Endometrial microvascular endothelial cells (primary cell): ENCODE results near the gene UGT1A6. TPM values are rescaled to one million over a fixed set of nuclear protein-coding genes. Genes with fewer than 3 reads are reported as not detected.

Experiments used
- in situ Hi-C: cut with HindIII; loops from 2 replicates; pipeline ENCODE4 v1.10.0; 2017; ENCODE audit warnings: low sequenced_read_pairs, low pct_unique_long_range_greater_than_20kb; ENCODE audit errors: inconsistent ontology term
- total RNA-seq: library from RNA; depleted of rRNA; stranded (reverse); fragments of >200 nt; gene quantifications from one replicate; pipeline ENCODE4 v1.2.3, GENCODE V29; 2015; ENCODE audit errors: inconsistent ontology term

Gene UGT1A6
- total RNA-seq, 1 donor from 2014 or later = not detected

GRCh38 chr2:233756429-233757081 is 63.9 kb downstream of the UGT1A6 start:
- in situ Hi-C loops = no loop called here

GRCh38 chr2:233758141-233758540 is 65.5 kb downstream of the UGT1A6 start:
- in situ Hi-C loops = no loop called here

DNA sequence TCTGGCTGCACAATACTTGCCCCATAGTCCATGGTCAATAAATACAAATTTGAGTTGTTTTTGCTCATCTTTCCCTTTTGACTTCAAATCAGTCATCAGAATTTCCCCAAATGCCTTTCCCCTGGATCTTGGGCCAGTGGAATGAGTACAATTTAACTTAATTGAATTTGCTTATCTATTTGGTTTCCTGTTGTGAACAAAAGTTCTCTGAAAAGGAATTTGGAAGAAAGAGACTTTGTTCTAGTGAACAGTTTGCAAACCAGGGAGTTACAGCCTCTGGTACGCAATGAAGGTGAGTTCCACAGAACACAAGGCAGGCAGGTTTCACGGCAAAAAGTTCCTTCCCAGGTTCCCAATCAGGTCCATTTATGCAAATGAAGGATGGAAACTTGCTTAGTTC is 66.2 kb downstream of the UGT1A6 start:
- in situ Hi-C loops = no loop called here

DNA sequence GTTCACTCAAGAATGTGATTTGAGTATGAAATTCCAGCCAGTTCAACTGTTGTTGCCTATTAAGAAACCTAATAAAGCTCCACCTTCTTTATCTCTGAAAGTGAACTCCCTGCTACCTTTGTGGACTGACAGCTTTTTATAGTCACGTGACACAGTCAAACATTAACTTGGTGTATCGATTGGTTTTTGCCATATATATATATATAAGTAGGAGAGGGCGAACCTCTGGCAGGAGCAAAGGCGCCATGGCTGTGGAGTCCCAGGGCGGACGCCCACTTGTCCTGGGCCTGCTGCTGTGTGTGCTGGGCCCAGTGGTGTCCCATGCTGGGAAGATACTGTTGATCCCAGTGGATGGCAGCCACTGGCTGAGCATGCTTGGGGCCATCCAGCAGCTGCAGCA is 67.4 kb downstream of the UGT1A6 start, which contains the start of gene UGT1A1:
TSS of gene UGT1A1 (plus strand) at position 228 of the 400 bp plus-strand sequence. CDS start at position 246, 18 bp downstream.
- in situ Hi-C loops = no loop called here

DNA sequence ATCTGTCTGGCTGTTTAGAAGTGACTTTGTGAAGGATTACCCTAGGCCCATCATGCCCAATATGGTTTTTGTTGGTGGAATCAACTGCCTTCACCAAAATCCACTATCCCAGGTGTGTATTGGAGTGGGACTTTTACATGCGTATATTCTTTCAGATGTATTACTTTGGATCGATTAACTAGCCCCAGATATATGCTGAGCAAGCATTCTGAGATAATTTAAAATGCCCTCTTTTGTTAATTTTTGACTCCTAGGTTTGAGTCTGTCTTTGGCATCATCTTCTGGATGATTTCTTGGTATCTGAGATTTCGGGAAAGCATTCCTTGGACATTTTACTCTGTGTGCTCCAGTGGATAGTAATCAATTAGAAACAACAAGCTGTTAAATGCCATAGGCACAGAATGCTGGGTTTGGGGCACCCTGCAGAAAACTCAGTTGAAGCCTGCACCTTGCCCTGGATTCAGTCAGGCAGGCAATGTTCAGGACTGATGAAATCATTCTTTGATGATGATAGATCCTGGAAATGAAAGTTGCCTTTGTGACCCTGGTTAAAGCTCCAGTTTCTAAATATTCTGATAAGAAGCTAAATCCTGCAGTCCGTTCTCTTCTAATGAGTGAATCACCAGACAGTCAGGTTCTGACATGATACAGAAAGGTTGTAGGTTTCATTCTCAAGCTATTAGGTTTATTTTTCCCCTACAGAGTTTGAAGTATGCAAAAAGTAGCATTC is 68.5 kb downstream of the UGT1A6 start:
- in situ Hi-C loops = no loop called here

- in situ Hi-C loops = no loop called here
Observed at GRCh38 chr2:233764264-233764663, 71.6 kb downstream of the UGT1A6 start.

DNA sequence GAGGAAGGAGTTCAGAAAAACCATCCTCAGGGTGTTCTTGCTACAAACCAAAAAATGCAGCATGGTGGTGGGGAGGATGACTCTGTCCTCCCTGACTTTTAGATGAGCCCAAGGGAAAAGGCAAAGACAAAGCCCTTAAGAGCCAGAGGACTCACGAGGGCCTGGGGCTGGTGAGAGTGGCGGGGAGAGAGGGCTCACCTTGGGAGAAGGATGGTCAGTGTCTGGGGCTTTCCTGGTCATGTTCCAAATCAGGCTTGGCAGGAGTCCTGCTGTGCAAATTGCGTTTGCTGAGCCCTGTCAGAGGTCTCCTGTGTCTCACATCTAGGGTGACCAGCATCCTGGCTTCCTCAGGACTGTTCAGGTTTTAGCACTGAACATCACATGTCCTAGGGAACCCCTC is 72.1 kb downstream of the UGT1A6 start:
- in situ Hi-C loops = no loop called here

DNA sequence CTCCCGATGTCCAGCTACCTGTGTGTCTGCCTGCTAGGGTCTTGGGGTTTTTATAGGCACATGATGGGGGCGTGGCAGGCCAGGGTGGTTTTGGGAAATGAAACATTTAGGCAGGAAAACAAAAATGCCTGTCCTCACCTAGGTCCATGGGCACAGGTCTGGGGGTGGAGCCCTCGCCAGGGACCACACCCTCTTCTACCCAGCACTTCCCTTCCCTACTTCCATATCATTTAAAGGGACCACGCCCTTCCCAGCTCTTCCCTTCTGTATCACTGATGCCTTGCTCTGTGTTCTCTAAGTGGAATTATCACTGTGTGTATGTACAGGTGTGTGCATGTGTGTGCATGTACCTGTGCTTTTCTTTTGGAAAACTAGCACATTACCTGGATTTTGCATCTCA is 73.7 kb downstream of the UGT1A6 start:
- in situ Hi-C loops = no loop called here

- in situ Hi-C loops = no loop called here
Observed at GRCh38 chr2:233768076-233768475, 75.4 kb downstream of the UGT1A6 start.

DNA sequence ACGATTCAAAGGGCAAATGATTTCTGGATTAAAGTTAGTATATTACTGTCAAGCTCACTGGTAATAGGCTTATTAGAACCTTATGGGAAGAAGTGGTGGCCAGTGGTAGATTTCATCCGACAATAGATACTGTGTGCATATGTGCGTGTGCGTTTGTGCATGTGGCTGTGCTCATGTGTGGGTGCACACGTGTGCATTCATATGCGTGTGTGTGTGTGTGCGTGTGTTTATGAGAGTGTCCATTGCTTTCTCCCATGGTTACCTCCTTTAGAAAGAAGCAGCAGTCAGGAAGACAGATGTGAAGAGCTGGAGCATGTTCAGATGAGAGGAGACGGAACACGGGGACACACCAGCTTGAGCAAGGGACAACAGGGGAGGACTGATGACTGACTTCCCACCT is 76.6 kb downstream of the UGT1A6 start:
- in situ Hi-C loops = no loop called here

DNA sequence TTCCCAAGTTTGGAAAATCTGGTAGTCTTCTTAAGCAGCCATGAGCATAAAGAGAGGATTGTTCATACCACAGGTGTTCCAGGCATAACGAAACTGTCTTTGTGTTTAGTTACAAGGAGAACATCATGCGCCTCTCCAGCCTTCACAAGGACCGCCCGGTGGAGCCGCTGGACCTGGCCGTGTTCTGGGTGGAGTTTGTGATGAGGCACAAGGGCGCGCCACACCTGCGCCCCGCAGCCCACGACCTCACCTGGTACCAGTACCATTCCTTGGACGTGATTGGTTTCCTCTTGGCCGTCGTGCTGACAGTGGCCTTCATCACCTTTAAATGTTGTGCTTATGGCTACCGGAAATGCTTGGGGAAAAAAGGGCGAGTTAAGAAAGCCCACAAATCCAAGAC is 79.5 kb downstream of the UGT1A6 start:
- in situ Hi-C loops = no loop called here

DNA sequence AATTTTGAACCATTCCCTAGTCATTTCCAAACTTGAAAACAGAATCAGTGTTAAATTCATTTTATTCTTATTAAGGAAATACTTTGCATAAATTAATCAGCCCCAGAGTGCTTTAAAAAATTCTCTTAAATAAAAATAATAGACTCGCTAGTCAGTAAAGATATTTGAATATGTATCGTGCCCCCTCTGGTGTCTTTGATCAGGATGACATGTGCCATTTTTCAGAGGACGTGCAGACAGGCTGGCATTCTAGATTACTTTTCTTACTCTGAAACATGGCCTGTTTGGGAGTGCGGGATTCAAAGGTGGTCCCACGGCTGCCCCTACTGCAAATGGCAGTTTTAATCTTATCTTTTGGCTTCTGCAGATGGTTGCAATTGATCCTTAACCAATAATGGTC is 79.9 kb downstream of the UGT1A6 start:
- in situ Hi-C loops = no loop called here

DNA sequence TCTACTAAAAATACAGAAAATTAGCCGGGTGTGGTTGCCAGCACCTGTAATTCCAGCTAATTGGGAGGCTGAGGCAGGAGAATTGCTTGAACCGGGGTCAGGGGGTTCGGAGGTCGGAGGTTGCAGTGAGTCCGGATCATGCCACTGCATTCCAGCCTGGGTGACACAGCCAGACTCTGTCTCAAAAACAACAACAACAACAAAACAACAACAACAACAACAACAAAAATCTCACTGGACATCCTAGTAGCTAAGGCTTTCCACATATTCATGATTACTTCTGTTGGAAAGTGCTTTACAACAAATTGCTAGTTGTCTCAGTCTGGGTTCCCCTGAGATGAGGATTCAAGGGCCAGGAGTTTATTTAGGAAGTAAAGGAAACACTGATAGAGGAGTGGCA is 81.2 kb downstream of the UGT1A6 start:
- in situ Hi-C loops = no loop called here

GRCh38 chr2:233775414-233775813 is 82.7 kb downstream of the UGT1A6 start:
- in situ Hi-C loops = no loop called here

DNA sequence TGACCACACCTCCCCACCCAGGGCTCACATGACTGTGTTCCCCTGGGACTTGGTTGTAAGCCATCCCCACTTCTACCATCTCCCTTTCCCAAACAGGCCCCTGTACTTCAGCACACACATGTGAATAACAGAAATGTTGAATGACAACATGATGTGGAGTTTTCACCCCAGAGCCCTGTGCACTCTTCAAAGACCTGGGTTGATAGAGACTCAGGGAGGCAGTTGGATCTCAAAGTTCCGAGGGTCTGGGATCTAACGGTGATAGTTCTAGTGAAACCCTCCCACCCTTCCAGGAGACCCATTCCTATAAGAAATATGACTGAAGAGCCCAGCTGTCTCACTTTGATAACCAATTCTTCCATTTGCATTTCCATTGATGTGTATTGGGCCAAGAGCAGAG is 85.3 kb downstream of the UGT1A6 start, which contains the start of gene MROH2A:
TSS of gene MROH2A (plus strand) at position 301 of the 400 bp plus-strand sequence. CDS start 1,029 bp downstream, outside the sequence.
- in situ Hi-C loops = no loop called here

DNA sequence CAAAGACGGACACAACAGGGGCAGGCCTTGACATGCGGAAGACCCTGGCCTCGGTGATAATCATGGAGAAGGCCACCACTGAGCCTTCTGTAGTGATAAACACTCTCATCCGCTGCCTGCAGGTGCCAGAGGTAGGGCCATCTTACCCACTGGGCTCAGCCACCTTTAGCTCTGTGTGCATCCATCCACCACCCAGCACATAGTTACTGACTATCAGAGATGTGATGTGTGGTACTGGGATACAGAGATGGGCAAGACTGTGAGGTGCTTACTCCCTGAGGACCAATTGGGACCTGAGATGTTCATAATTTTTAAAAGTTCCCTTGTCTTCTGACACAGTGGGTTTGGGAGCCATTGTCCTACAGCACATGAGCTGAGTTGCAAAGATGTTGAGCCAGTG is 87.0 kb downstream of the UGT1A6 start:
- in situ Hi-C loops = no loop called here

- in situ Hi-C loops = no loop called here
Observed at GRCh38 chr2:233780771-233781170, 88.1 kb downstream of the UGT1A6 start.

- in situ Hi-C loops = no loop called here
Observed at GRCh38 chr2:233789554-233789953, 96.9 kb downstream of the UGT1A6 start.

DNA sequence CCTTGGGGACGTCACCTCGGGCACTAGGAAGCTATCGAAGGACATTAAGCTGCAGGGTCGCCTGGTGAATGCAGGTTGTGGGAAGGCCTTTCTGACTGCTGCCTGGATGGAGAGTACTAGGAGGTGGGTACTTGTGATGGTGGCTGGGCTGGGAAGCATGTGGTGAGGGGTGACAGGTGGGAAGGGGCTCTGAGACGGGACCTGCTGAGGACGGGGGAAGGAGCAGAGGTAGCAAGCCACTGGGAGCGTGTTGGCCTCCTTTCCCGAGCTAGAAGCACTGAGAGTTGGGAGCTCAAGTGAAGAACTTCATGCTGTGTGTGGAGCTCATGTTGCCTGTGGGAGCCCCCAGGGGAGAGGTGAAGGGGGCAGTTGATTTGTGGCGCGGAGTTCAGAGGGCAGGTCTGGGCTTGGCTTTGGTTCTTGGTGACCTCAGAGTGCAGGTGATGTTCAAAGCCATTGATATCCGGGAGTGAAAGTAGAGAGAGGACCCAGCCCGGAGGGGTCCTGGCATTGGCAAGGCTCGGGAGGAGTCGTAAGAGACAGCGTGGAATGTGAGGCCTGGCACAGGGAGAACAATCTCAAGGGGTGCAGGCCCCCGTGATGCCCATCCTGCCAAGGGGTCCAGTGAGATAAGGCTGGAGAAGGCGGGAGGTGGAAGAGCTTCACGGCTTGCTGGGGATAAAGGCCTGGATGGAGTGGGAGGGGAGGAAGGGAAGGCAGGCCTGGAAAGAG is 98.6 kb downstream of the UGT1A6 start:
- in situ Hi-C loops = no loop called here

- in situ Hi-C loops = no loop called here
Observed at GRCh38 chr2:233791883-233792329, 99.2 kb downstream of the UGT1A6 start.
